HG02970 (cell line): Measurements from ENCODE around the gene MACROD2.

Source experiments
- ATAC-seq: cut with Tn5 transposase; IDR thresholded peaks from one replicate; pipeline ENCODE4 v1.9.1; 2021; ENCODE audit warnings: mild to moderate bottlenecking, moderate library complexity, moderate number of reproducible peaks; ENCODE audit not compliant: unreplicated experiment, low FRiP score

Gene MACROD2

GRCh38 chr20:15205028-15205427 is 1209.7 kb downstream of the MACROD2 start:
- no peak for ATAC-seq

GRCh38 chr20:15205719-15206118 is 1210.4 kb downstream of the MACROD2 start:
- no peak for ATAC-seq

- ATAC-seq: no peak
Measured at GRCh38 chr20:15209537-15209936, 1214.2 kb downstream of the MACROD2 start.

GRCh38 chr20:15214051-15214450 is 1218.7 kb downstream of the MACROD2 start:
- ATAC-seq: no peak

- no peak for ATAC-seq
Measured at GRCh38 chr20:15220009-15220656, 1224.8 kb downstream of the MACROD2 start.

GRCh38 chr20:15220778-15221565 is 1225.7 kb downstream of the MACROD2 start:
- ATAC-seq: no peak

- no peak for ATAC-seq
Measured at GRCh38 chr20:15222502-15223330, 1227.4 kb downstream of the MACROD2 start.

- no peak for ATAC-seq
Measured at GRCh38 chr20:15224199-15224598, 1228.9 kb downstream of the MACROD2 start.

- no peak for ATAC-seq
Measured at GRCh38 chr20:15227102-15227501, 1231.8 kb downstream of the MACROD2 start.

- ATAC-seq: no peak
Measured at GRCh38 chr20:15232243-15232642, 1236.9 kb downstream of the MACROD2 start.

- no peak for ATAC-seq
Measured at GRCh38 chr20:15235471-15236198, 1240.3 kb downstream of the MACROD2 start.

- ATAC-seq: no peak
Measured at GRCh38 chr20:15236812-15237211, 1241.5 kb downstream of the MACROD2 start.

- ATAC-seq: no peak
Measured at GRCh38 chr20:15239542-15240206, 1244.4 kb downstream of the MACROD2 start.

- ATAC-seq: no peak
Measured at GRCh38 chr20:15240801-15241200, 1245.5 kb downstream of the MACROD2 start.

GRCh38 chr20:15241681-15242080 is 1246.4 kb downstream of the MACROD2 start:
- ATAC-seq: no peak

GRCh38 chr20:15242773-15243172 is 1247.5 kb downstream of the MACROD2 start:
- ATAC-seq: no peak

- ATAC-seq: no peak
Measured at GRCh38 chr20:15245896-15246295, 1250.6 kb downstream of the MACROD2 start.

GRCh38 chr20:15248618-15249395 is 1253.5 kb downstream of the MACROD2 start:
- ATAC-seq: no peak

GRCh38 chr20:15251171-15251570 is 1255.9 kb downstream of the MACROD2 start:
- no peak for ATAC-seq
